Measurements from ENCODE around the gene KCNH5.

Gene KCNH5

DNA sequence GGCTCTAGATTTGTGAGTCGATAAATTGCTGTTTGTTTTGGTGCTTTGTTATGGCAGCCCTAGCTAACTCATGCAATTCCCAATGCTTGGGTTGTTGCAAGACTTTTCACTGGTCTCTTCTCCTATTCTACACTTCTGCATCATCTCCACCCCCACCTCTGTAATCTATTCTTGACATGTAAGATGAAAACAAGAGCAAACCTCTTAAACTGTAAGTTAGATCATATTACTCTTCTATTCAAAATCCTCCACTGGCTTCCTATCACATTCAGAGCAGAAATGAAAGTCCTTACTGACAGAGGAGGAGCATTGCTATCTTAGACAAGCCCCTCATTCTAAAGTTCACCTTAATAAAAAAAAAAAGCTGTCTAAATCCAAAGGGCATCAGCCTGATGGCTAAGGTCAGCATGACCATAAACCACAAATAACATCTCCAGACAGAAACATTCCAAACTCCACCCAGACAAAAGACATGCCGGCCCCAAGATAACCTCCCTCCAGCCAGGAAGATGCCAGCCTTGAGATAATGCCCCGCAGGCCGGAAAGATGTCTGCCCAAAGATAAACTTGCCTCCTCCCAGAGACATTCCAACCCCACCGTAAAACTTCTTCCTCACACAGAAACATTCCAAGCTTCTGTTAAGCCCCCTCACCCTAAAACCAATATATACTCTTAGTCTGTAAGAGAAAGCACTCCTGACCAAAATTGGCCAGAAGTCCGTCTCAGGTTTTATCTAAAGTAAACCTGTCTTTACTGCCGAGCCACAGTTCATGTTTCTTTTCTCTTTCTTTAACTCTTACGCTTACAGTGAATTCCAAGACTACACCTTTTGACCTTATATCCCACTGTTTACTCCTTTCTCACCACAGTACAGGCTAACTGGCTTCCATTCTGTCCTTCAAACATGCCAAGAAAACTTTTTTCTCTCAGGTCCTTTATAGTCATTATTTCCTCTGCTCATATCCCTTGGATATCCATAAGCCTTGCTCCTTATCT lies 308.9 kb downstream of the KCNH5 start:
- no peak for DNase-seq

DNA sequence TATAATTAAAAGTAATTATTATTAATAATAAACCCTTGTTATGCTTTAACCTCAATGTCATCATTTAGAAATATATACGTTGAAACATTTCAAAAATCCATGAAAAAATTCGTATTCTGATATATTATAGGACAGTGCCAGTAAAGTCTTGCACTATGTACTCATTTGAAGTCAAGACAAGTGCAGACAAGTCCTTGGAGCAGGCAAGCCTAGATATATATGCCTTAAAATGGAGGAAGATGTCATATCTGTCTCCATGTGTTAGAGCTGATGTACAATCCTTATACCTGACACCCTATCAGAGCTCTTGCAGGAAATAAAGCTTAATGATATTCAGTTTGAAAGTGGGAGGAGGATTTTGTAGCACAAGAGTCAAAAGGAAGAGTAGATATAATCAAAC lies 310.4 kb downstream of the KCNH5 start:
- DNase-seq, result no peak

DNA sequence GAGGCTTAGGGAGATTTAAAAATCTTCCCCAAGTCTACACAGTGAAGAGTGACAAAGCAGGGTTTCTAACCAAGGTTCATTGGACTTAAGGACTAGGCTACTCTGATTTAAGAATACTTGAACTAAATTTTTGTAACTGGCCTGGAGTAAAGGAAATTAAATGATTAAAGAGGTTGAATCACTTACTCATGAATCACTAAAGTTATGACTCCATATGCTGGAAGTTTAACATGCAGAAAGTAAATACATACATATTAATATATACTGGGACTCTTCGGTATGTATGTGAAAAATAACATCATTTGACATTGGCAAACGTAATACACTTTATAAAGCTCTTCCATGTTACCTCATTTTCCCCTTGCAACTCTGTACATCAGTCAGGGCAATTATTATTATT lies 322.9 kb downstream of the KCNH5 start:
- no peak for DNase-seq

DNA sequence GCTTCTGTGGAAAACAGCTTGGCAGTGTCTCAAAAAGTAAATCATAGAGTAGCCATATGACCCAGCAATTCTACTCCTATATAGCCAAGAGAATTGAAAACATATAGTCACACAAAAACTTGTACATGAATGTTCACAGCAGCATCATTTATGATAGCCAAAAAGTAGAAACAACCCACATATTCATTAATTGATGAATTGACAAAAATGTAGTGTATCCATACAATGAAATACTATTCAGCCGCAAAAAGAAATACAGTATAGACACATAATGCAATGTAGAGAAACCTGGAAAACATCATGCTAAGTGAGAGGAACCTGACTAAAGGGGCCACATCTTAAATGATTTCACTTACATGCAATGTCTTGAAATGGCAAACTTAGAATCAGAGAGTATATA lies 326.6 kb downstream of the KCNH5 start:
- no peak for DNase-seq

DNA sequence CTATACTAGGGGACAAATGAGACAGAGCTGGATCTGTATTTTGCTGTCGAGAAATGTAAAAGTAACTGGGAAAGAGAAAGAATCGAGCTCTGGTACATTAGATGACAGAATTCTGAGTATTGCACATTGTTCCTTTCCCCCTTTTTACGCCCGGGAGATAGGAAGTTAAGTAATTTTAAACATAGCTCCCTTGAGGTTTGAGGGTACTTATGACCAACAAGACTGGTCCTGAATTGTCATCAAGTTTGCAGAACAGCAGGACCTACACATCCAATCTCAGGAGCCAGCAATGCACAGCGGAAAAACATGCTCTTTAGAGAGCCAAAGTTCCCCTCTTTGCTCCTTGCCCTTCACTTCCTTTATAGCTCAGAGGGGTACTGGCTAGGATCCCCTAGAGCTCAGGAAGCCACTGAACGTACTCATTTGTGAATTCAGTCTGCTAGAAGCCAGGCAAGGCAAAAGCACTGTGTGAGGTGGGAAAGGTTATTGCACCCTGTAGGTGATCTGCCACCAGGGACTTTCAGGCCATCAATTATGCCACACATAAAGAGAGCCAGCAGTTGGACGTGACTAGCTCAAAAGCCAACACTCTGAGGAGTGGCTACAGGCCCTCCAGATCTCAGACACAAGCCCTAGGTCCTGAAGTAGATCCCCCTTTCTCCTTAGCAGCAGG lies 333.8 kb downstream of the KCNH5 start:
- DNase-seq, result no peak

DNA sequence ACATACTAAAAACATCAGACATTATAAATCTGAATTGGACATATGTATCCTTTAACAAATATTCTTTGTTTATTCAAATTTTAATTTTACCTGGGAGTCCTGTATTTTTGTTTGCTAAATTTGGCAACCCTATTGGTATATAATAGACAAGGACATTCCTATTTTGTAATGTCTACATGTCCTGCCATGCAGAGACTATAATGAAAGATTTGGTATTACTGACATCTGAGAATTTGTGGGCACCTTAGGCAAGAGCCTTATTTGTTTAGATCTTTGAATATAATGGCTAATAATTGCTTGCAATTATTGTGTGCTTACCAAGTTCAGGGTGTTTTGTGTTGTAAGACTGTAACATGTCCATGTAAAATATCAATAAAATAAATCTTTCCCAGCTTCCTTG lies 334.4 kb downstream of the KCNH5 start:
- no peak for DNase-seq

DNA sequence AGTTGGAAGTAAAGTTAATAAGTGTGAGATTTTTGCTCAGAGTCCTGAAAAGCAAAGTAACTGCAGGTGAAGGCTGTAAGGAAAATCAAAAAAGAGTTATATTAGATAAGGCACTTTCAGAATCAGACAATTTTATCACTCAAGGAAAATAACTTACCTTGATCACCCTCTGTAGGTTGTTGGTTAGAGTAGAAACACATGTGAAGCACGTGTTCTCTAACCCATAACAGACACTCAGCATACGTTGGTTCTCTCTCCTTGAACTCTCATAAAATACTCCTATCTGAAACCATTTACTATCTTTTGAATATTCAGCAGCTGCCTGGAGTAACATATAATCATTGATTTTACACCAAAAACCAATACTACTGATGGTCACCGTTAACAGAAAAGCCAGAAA lies 335.5 kb downstream of the KCNH5 start:
- no peak for DNase-seq

DNA sequence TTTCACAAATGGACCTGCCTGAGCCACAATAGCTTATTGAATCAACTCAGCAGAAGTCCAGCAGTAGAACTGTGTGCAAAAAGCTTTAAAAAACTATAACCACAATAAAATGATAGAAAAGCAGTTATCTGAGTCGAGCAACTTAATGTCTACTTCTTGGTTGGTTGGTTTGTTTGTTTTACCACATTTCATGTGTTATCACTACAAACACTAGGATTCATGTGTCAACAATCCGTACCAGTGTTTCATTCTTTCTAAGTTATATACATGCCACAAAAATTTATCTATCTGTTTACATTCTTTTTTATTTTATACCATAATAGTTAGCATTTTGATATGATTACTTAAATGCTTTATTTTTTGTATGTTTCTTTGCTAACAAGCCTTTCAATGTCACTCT lies 339.0 kb downstream of the KCNH5 start:
- no peak for DNase-seq

DNA sequence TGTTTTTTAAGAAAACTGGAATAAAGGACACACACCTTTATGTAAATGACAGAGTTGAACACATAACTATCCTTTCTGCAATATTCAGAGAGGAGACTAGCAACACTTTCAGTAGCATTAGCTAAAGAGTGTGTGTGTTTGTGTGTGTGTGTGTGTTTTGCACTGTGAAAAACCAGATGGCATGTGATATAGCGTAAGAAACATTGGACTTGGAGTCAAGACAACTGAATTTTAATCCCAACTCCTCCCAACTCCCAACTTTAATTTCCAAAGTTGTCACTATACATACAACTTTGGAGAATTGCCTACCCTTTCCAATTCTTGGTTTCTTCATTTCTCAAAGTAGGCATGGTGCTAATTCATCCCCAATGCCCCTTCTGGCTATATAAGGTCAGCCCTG lies 347.8 kb downstream of the KCNH5 start:
- no peak for DNase-seq

DNA sequence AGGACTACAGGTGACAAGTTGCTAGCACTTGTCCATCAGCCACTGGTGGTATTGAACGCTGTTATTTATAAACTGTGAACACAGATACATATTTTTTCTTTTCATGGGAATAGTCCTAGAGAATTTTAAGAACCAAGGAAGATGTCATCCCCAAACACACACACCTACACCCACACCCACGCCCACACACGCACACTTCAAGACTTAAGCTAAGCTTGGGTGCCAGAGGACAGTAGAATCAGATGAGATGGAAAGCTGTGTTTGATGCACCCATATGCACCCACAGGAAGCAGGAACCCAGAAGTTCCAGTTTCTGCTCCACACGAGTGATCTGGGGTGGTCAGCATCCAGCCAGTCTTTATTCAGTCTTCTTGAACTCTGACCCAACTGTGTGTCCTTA lies 348.3 kb downstream of the KCNH5 start:
- DNase-seq, result no peak

DNA sequence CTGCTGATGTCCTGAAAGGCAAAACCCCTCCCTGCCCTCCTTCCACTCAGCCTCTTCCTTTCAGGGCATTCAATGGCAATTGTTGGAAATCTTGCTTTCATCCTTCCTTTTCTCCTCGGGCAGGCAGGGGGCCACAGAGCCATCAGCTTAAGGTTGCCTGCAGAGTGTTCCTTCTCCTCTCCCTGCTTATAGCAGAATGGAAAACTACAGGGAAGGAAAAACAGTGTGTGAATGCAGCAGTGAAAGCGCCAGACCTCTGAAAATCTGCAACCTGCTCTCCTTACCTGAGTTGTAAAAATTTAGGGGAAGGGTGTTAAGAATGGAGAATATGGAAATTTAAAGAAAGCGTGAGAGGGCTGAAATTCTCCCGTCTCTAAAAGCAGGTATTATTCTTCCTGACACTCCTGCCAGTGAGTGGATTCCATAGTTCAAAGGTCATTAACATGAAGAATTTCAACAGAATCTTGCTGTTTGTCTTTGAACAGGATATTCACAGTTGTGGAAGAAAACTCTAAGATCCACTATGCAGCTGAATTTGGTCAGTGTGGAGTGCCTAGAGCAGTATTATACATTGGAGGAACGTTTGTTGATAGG lies 348.8 kb downstream of the KCNH5 start:
- no peak for DNase-seq

DNA sequence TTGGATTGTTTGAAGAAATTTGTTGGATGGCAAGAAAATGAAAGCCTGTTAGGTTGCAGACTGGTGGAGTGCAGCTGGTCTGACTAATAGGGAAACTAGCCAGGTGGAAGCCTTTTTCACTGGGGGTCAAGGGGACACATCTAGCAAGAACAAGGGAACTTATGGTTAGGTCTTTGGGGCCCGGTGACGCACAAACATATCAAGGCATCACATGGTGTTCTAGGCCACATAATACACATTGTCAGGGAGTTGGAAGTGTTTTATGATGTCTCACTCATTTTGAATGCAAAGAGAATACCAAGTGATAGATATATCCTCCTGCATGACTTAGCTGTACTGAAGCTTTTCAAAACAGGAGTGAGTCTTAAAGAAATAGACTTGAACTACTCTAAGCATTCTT lies 351.2 kb downstream of the KCNH5 start:
- no peak for DNase-seq

DNA sequence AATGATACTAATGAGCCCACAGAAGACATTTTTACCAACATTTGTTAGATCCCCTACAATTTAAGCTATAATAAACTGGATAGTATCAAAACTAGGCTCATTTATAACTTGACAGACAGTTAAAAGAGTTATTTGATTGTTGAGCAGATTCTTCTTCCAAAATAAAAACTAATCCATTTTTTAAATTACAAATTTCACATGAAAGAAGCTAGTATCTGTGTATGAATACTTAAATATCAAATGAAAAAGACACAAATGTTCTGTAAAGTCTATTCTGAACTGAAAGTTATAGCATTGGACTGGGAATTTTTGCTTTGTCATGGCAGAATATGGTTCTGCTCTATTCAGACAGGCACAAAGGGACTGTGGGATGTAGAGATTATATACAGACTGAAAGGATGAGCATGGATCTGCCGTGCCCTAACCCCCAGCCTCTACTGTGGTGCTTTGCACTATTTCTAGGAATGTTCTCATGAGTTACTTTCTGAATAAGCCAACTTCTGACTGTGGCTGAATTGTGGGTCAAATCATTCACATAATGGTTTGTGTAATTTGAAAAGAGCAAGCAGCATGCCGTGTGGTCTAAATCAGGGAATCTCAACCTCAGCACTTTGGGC lies 352.7 kb downstream of the KCNH5 start:
- DNase-seq, result no peak

DNA sequence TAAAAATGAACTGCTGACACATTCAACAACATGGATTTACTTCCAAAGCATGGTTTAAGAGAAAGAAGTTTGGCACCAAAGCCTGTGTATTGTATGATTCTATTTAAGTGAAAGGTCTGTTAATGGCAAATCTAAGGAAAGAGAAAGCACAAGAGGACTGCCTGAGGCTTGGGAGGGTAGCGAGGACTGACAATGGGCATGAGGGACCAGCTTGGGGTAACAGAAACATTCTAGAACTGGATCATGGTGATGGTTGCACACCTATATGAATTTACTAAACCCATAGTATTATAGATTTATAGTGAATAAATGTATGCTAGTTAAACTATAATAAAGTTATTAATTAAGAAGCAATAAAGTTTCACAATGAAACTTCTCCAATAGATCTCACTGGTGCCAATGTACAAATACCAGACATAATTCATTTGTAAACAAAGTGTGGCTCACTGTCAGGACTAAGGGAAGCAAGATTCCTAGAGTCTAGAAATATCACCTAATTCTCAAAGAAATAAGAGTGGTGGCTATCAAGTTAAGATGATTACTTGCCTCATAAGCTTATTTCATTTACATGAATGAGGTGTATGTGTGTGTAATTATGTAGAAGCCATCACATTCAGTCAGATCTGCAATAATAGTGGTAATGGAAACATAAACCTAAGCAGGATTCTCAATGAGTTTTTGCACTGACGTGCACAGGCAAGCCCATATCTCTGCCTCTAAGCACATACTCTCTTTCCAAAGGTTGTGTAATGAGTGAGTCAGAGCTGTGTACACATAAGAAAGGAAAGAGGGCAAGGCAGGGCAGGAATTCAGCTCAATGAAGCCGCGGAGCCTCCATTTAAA lies 353.4 kb downstream of the KCNH5 start:
- no peak for DNase-seq

DNA sequence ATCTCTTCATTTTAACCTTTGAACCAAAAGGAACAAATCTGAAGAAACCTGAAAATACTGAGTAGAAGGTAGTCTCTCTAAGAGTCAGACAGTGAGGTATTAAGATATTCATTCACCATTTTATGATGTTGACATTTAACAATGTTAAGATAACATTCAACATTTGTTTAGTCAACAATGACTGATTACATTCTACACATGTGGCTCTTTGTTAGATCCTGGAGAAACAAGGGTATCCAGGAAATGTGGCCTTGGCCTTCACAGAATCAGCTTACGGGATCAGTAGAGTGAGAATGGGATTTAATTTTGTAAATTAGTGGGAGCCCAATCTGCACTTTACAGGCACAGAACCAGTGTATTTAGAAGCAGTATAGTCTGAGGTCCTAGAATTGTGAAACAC lies 355.5 kb downstream of the KCNH5 start:
- DNase-seq, result no peak

DNA sequence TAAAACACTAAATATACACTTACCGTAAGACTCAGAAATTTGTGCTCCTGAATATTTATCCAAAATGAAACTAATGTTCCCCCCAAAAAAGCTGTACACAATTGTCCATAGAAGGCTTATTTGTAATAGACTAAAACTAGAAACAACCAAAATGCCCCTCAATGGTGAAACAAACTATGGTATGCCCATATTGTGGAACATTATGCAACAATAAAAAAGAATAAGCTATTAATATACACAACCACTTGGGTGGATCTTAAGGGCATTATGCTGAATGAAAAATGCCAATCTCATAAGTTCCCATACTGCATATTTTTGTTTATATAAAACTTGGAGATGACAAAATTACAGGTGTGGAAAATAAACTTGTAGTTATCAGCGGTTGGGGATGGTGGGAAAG lies 357.4 kb downstream of the KCNH5 start:
- DNase-seq, result no peak

DNA sequence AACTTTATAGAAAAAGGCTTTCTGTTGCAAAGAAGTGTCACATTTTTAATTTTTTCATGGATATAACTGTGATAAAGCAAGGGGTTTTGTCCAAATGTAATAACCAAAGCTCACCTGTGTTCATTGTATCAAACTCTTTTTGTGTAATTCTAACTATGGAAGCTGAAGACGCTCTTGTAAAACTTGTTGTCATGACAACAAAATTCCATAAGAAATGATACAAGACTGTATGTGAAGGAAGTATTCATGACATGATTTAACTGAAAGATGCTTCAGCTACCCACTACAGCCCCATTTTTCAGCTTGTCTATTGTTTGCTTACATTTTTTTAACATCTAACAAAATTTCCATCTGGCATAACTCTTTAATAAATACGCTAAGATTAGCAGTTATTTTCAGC lies 360.9 kb downstream of the KCNH5 start:
- DNase-seq, result no peak

DNA sequence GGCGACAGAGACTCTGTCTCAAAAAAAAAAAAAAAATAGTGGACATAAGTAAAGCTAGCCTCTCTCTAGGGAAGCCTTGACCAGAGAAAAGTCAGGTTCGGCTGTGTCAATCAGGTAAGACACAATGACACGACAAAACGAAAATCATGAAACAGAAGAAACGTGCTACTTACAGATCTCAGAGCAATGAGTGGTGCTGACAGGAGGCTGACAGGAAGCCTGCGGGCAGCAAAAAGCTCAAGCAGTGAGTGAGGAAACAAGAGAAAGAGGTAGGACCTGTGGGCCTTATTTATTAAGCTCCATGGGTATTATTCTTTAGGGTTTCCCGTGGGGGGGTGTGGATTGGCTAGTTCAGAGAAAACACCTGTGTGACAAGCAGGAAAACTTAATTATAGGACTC lies 363.1 kb downstream of the KCNH5 start:
- no peak for DNase-seq

DNA sequence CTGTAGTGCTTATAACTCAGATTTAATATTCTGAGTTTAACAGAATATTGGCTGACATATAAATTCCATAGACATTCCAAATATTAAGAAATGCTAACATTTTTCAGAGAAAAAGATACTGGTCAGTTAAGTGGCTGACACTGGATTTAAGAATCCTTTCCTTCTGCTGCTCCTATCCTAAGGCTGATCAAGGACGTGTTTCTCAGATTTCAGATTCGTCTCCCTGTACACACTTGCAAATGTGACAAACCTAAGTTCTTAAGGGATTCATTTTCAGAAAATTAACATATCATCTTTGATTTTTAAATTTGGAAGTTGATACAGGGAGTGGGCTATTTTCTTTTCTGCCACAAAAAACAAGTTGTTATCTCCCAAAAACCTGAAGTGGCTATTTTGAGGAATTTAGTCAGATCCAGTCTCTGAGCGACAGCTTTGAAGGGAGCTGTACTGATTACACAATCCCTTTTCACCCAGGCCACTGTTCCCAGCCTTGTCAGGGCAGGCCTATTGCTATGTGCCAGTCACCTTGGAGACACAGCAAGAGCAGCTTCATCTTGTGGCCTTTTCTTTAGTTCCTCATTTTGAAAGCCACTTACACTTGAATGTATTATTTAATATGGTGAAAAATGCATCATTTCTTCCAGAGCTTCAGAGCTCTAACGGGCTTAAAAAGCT lies 370.6 kb downstream of the KCNH5 start:
- DNase-seq, result no peak

DNA sequence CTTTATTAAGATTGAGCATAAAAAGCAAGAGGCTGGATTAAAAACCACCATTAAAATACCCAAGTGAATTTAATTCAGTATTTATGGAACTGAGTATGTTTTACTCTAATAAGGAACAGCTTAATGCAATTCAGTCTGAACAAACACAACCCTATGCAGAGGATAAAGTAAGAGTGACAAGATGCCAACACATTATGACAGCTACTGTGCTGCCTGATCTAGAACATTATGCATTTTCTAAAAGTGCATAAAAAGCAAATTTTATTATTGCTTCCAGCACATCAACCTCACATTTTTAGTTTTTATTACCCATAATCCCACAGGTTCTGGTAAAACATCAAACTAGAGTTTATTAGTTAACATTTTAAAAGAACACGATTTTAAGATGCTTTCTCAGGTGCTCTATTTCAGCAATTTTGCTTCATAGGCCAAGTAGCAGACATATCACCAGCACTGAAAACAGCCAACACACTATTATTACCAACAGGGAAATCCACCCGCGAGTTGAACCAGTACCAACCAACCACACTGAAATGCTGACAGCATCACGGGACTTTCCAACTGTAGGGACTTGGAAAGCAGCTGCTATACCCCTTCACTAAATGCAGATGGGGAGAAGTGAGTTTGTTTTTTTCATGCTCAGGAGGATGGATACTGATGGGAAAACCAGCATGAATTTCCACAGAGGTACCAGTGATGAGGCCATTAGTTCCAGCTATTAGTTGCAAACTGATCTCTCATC lies 372.1 kb downstream of the KCNH5 start:
- no peak for DNase-seq

DNA sequence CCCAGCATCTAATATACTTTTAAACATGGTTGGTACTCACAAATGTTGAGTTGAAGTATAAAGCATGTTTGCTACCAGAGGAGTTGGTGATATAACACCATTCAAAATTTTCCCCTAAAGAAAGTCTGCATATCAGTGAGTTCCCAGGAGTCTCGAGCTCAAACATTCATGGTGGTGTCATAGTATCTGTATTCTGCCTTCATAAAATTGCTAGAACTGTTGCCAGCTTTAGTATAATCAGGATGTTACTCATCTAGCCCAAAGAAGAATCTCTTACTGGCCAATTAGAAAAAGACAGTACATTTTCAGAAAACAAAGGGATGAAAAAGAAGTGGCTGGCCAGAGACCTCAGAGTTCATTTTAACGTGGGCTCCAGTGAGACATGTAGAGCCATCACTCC lies 374.7 kb downstream of the KCNH5 start:
- no peak for DNase-seq
